SH-SY5Y (cell line): Measurements from ENCODE around the gene PIP4K2A.

Experiments
- GATA2 ChIP-seq: IDR thresholded peaks from 2 replicates; pipeline ENCODE4 v1.6.1; 2011; ENCODE audit warnings: mild to moderate bottlenecking, low read depth, low read length
- GATA3 ChIP-seq: IDR thresholded peaks from 2 replicates; pipeline ENCODE4 v1.6.1; 2011; ENCODE audit warnings: low read depth, mild to moderate bottlenecking, low read length, moderate library complexity

DNA sequence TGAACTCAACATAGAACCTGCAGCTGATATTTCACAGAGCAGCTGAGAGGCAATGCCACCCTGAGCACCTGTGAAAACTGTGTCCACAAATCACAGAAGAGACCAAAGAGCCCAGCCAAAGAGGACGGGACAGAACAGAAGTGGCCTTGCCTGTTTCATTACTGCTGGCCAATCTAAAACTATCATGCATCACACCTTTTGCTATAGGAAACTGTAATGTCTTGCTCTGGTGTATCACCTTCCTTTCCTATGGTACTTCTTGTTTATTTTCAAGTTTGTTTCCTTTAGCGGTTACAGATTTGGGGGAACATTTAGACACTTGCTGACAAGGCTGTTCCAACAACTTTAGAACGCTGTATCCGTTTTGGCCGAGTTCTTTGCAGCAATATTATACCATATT, 80.3 kb downstream of the PIP4K2A start:
- TF ChIP-seq GATA2 (no peak), GATA3 (no peak)
